Glomerular visceral epithelial cell (primary cell): ENCODE results near the gene POC1B.

Experiments
- DNase-seq: peaks from one replicate; pipeline ENCODE4 v3.0.0-alpha.2; 2016; ENCODE audit errors: extremely low spot score

The POC1B gene

GRCh38 chr12:89497005-89497404 lies 28.8 kb downstream of the POC1B start:
- DNase-seq = no peak

DNA sequence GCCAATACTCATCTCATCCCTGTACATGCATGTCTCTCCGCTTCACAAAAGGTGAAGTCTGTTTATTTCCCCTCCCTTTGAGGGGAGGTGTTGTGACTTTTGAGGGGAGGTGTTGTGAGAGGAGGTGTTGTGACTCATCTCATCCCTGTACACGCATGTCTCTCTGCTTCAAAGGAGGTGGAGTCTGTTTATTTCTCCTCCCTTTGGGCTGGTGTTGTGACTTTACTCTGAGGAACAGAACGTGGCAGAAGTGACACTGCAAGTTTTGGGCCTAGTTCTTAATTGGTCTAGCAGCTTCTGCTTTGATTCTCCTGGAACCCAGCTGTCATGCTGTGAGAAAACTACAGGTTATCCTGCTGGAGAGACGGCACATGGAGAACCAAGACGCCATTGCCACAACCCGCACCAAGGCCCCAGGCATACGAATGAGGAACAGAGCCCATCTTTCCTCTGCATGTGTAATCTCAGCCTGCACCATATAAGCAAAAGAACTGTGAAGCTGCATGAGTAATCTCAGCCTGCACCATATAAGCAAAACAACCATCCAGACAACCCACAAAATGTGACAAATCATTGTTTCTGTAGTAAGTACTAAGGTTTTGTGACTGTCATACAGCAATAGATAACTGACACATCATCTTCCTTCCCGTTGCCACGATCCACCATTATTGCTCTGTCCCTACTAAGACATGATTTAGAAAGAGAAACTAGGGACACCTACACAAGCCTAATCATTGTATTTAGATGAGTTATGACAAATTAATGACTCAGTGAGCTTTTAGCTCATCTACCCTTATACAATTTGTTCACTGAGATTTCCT lies 31.2 kb downstream of the POC1B start:
- DNase-seq = peak; percentile 5

DNA sequence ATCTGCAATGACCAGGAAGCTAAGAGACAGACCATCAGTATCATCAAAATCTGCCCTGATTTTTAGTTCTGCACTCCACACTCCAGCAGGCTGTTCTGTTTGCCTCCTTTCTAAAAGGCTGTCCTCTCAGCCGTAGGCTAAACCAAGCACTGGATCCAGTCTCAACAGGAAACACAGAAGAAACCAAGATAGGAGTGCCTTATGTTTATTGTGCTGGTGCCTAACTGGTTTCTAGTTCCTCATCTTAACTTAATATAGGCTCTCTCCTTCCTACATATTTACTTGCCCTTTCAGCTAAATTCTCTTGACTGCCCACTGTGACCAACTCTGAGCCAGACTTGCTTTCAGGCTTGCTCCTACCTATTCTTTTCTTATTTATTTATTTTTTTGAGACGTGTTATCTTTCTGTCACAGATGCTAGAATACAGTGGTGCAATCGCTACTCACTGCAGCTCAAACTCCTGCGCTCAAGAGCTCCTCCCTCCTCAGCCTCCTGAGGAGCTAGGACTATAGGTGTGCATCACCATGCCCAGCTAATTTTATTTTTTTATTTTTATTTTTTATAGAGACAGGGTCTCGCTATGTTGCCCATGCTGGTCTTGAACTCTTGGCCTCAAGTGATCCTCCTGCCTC lies 32.1 kb downstream of the POC1B start:
- no peak for DNase-seq

GRCh38 chr12:89492883-89493282 lies 33.0 kb downstream of the POC1B start:
- no peak for DNase-seq

- DNase-seq = no peak
Observed at GRCh38 chr12:89490922-89491321, 34.9 kb downstream of the POC1B start.

GRCh38 chr12:89486264-89486663 lies 39.6 kb downstream of the POC1B start:
- no peak for DNase-seq

DNA sequence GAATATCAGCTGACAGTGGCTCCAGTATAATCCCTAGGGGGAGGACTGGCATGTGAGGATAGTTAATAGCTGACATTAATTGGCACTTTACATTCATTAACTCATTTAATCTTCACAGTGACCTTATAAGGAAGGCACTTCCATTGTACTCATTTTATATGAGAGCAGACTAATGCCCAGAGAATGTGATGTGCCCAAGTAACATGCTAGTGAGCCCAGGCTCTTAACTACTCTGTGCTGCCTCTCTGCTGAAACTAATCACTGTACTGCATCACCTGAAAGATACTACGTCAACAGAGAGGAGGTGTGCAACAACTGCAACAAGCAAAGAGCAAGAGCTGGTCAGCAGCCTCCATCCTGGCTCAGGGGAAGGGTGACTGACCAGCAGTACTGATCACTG lies 41.4 kb downstream of the POC1B start:
- no peak for DNase-seq

GRCh38 chr12:89481213-89481914 lies 44.5 kb downstream of the POC1B start:
- no peak for DNase-seq

- DNase-seq = no peak
Observed at GRCh38 chr12:89479982-89480381, 45.9 kb downstream of the POC1B start.

DNA sequence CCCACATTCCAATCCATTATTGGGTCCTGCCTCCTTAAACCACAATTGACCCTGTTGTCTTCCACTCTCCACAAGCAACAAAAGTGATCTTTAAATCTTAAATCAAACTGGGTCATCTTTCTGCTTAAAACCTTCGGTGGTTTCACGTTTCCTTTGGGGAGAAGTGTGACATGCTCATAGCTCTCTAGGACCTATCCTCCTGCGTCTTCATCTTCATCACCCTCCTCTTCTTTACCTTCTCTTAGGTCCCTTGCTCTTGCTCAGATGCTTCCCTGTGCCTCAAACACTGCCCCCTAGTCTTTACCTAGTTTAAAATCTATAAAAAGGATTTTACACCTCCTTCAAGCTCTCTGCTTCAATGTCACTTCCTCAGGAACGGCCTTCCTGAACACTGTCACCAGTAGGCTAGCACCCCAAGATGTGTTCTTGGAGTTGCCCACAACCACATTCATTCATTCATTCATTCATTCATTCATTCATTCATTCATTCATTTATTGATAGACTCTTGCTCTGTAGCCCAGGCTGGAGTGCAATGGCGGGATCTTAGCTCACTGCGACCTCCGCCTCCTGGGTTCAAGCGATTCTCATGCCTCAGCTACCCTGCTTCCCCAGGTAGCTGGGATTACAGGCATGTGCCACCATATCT lies 48.1 kb downstream of the POC1B start:
- no peak for DNase-seq

- DNase-seq = no peak
Observed at GRCh38 chr12:89476904-89477595, 48.8 kb downstream of the POC1B start.

GRCh38 chr12:89476232-89476631 lies 49.6 kb downstream of the POC1B start:
- no peak for DNase-seq

DNA sequence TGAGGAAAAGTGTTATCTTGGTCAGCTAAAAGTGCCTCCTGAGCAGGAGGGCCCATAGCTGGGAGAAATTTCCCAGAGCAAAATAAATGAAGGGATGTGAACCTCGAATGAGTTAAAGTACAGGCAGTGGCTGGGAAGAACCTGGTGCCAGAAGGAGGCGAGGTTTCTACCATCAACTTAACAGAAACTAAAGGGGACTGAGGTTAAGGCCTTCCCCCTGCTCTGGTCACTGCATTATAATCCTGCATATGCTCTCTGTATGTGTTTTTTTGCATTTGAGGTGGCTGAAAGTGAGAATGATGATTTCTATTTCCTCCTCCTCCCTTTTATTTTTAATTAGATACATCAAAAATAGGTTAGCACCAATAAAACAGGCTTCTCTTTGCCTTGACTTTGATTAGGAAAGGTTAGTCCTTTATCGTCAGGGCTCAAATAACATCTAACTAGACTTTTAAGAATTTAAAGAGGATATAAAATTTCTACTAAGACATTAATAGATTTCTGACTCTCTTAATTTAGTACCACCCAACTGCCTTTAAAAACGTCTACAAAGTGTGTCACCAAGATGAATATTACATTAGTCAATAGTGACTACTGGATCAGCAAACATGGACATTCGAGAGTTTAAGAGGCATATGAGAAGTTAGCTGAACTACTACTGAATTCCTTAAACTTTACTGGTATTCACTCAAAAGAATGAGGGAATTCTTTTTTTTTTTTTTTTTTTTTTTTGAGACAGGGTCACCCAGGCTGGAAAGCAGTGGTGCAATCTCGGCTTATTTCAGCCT lies 50.5 kb downstream of the POC1B start:
- DNase-seq = no peak

- DNase-seq = no peak
Observed at GRCh38 chr12:89474615-89475014, 51.2 kb downstream of the POC1B start.

GRCh38 chr12:89472508-89472907 lies 53.3 kb downstream of the POC1B start:
- DNase-seq = no peak

DNA sequence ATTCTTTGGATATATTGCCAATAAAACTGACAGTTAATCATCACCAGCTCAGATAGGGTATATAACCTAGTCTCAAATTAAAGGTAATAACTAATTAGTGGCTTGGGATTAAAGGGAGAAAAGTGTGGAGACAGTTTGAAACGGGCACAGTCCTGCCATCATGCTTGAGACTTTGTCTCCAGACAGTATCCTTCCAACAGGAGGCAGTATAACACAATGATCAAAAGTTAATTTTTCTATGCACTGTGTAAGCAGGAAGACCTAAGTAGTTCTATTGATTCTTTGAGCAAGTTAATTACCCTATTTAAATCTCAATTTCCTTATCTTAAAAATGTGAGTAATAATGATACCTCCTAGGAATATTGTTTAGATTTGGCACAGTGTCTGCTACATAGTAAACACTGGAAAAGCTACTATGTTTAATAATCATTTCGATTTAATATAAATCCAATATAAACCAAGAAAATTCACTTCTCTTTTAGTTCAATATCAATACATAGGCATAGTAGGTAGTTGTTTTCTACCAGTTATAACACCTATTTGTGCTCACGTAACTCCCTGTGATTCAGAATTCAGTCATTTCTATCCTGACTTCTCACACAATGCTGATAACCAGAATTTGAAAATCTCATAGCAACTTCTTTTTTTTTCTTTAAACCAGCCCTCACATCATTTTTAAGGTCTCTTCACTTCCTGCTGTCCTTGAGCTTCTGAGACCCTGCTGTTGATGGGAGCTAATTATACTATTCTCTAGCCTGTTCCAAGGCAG lies 54.9 kb downstream of the POC1B start:
- peak; percentile 15 for DNase-seq

GRCh38 chr12:89469361-89469760 lies 56.5 kb downstream of the POC1B start:
- peak; percentile 11 for DNase-seq

DNA sequence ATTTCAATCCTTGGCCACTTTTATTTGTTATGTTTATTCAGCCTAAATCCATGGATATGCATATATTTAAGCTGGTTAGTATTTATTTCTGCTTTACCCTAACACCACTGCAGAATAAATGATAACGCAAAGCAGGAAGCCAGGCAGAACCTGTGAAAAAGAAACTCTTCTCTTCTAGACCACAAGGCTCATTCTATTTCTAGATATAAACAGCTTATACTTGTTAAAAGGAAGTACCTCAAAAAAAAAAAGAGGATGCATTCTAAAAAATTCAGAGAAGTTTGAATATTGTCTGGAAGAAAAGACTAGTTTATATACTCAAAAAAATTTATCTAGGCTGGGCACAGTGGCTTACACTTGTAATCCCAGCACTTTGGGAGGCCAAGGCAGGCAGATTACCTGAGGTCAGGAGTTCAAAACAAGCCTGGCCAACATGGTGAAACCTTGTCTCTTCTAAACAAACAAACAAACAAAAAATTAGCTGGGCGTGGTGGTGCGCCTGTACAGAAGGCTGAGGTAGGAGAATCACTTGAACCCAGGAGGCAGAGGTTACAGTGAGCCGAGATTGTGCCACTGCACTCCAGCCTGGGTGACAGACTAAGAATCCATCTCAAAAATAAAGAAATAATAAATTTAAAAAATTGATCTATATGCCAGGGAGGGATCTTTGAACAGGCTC lies 57.1 kb downstream of the POC1B start:
- DNase-seq = no peak

DNA sequence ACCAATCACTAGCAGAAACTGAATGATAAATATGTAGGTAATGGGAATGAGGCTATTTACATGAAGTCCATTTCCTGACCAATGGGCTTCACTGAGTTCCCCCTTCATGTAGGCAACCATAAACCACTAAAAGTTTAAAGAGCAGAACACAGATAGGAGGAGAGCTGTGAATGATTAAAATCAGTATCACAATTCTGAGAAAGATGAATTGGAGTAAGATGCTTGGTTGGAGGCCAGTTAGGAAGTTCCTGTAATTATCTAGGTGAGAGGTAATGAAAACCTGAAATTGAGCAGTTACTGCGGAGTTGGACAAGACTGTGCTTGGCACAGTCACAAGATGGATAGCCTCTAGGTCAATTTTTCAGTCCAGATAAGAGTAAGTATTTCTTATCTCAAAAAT lies 57.8 kb downstream of the POC1B start:
- no peak for DNase-seq
